GM15510 (cell line): ENCODE measurements around the gene PRUNE1.

Source experiments
- POLR2A ChIP-seq: IDR thresholded peaks from 3 replicates; pipeline ENCODE4 v1.6.1; 2011; ENCODE audit warnings: borderline replicate concordance; ENCODE audit not compliant: insufficient read length; ENCODE audit errors: extremely low read depth

PRUNE1 gene

GRCh38 chr1:151047925-151048644, 39.8 kb downstream of the PRUNE1 start:
- no peak for TF ChIP-seq POLR2A

GRCh38 chr1:151048645-151049032, 40.4 kb downstream of the PRUNE1 start:
- TF ChIP-seq POLR2A, result no peak

GRCh38 chr1:151049458-151049857, 41.2 kb downstream of the PRUNE1 start:
- no peak for TF ChIP-seq POLR2A

GRCh38 chr1:151050051-151050688, 41.9 kb downstream of the PRUNE1 start:
- no peak for TF ChIP-seq POLR2A

GRCh38 chr1:151051356-151052009, 43.2 kb downstream of the PRUNE1 start:
- no peak for TF ChIP-seq POLR2A

GRCh38 chr1:151054971-151055547, 46.8 kb downstream of the PRUNE1 start:
- TF ChIP-seq POLR2A, result no peak

GRCh38 chr1:151055581-151055980, 47.3 kb downstream of the PRUNE1 start:
- no peak for TF ChIP-seq POLR2A

GRCh38 chr1:151056149-151056548, 47.9 kb downstream of the PRUNE1 start:
- TF ChIP-seq POLR2A, result no peak

GRCh38 chr1:151058692-151059091, 50.4 kb downstream of the PRUNE1 start:
- TF ChIP-seq POLR2A, result no peak

GRCh38 chr1:151059109-151060006, 51.1 kb downstream of the PRUNE1 start, which contains the start of gene CDC42SE1:
CDC42SE1 (minus strand) TSS chr1:151059622; CDS start chr1:151055730, 3,892 bp downstream.
- peak; percentile 84 for TF ChIP-seq POLR2A

- TF ChIP-seq POLR2A, result no peak
Observed at GRCh38 chr1:151060007-151060656, 51.9 kb downstream of the PRUNE1 start, which contains the start of gene MLLT11. MLLT11 (plus strand) TSS chr1:151060397; CDS start chr1:151067225, 6,828 bp downstream.

GRCh38 chr1:151060657-151061421, 52.6 kb downstream of the PRUNE1 start:
- TF ChIP-seq POLR2A, result no peak

GRCh38 chr1:151061704-151062103, 53.5 kb downstream of the PRUNE1 start:
- no peak for TF ChIP-seq POLR2A
